PFSK-1 (cell line): ENCODE measurements around the gene CA4.

ENCODE experiments used
- POLR2AphosphoS5 ChIP-seq: IDR thresholded peaks from 2 replicates; pipeline ENCODE4 v1.6.1; 2012; ENCODE audit warnings: low read depth, mild to moderate bottlenecking, control low read depth, low read length, moderate library complexity
- REST ChIP-seq, 2 experiments: IDR thresholded peaks; 2 replicates each; pipeline versions ENCODE4 v1.6.1 to v1.8.0; 2011 to 2012; ENCODE audit warnings: low read depth in 2 of 2, low read length in 2 of 2, control low read depth in 1 of 2, inconsistent platforms in 1 of 2, mild to moderate bottlenecking in 1 of 2, moderate library complexity in 1 of 2; ENCODE audit not compliant: insufficient read depth in 1 of 2
- TAF1 ChIP-seq: IDR thresholded peaks from 2 replicates; pipeline ENCODE4 v1.6.1; 2012; ENCODE audit warnings: low read length, control low read depth, borderline replicate concordance; ENCODE audit not compliant: insufficient read depth

GRCh38 chr17:60156746-60157145 is 7.0 kb downstream of the CA4 start:
- TF ChIP-seq POLR2AphosphoS5: no peak
- TF ChIP-seq TAF1: no peak
- TF ChIP-seq REST (IDR thresholded peaks at IDR 0.05; ENCODE audit: insufficient read depth in 1 of 2, low read depth in 2 of 2, low read length in 2 of 2): no peak
